Osteoblast (primary cell): ENCODE measurements around the gene ADCY9. TPM values are rescaled to one million over a fixed set of nuclear protein-coding genes. Genes with fewer than 3 reads are reported as not detected.

Experiments used
- DNase-seq: peaks from one replicate; pipeline ENCODE4 v3.0.0; 2011; ENCODE audit warnings: low spot score, mixed read lengths; ENCODE audit not compliant: insufficient read length; ENCODE audit errors: missing footprints
- H2AFZ ChIP-seq: 2 replicates; pipeline ENCODE4 v1.6.0; 2011; ENCODE audit warnings: mild to moderate bottlenecking, low read length
- H3K27ac ChIP-seq: 2 replicates; pipeline ENCODE4 v1.5.1; 2011; ENCODE audit warnings: mild to moderate bottlenecking, low read depth, low read length, moderate library complexity
- H3K27me3 ChIP-seq: 2 replicates; pipeline ENCODE4 v1.6.0; 2012; ENCODE audit warnings: mild to moderate bottlenecking, control low read depth, inconsistent platforms, low read length, moderate library complexity; ENCODE audit not compliant: insufficient read depth
- H3K36me3 ChIP-seq: 2 replicates; pipeline ENCODE4 v1.5.1; 2011; ENCODE audit warnings: mild to moderate bottlenecking, low read length, control low read depth, moderate library complexity; ENCODE audit not compliant: insufficient read depth
- H3K4me1 ChIP-seq: 2 replicates; pipeline ENCODE4 v1.5.1; 2011; ENCODE audit warnings: mild to moderate bottlenecking, low read length, control low read depth, moderate library complexity; ENCODE audit not compliant: insufficient read depth
- H3K4me2 ChIP-seq: 2 replicates; pipeline ENCODE4 v1.6.0; 2011; ENCODE audit warnings: mild to moderate bottlenecking, low read length; ENCODE audit not compliant: insufficient read depth
- H3K4me3 ChIP-seq: fragments of 200-600 bp; sonication (generic); 3 replicates; pipeline ENCODE4 v1.5.1; 2012; ENCODE audit warnings: mild to moderate bottlenecking, low read length, inconsistent platforms; ENCODE audit not compliant: insufficient read depth
- H3K79me2 ChIP-seq: 2 replicates; pipeline ENCODE4 v1.6.0; 2012; ENCODE audit warnings: mild to moderate bottlenecking, low read length, control low read depth, inconsistent platforms; ENCODE audit not compliant: insufficient read depth
- H3K9me3 ChIP-seq: 2 replicates; pipeline ENCODE4 v1.5.1; 2011; ENCODE audit warnings: low read depth, low read length, control low read depth
- H4K20me1 ChIP-seq: 2 replicates; pipeline ENCODE4 v1.6.0; 2012; ENCODE audit warnings: mild to moderate bottlenecking, low read length, control low read depth; ENCODE audit not compliant: insufficient read depth
- CTCF ChIP-seq: IDR thresholded peaks from 2 replicates; pipeline ENCODE4 v1.5.1; 2011; ENCODE audit warnings: mild to moderate bottlenecking, low read depth, low read length, moderate library complexity; ENCODE audit errors: extremely low read depth
- total RNA-seq: library from RNA; depleted of rRNA; stranded (reverse); fragments of >200 nt; gene quantifications from 2 replicates; pipeline ENCODE4 v1.2.3, GENCODE V29; 2012

ADCY9 gene
- total RNA-seq, 1 donor, result 29.3 TPM

DNA sequence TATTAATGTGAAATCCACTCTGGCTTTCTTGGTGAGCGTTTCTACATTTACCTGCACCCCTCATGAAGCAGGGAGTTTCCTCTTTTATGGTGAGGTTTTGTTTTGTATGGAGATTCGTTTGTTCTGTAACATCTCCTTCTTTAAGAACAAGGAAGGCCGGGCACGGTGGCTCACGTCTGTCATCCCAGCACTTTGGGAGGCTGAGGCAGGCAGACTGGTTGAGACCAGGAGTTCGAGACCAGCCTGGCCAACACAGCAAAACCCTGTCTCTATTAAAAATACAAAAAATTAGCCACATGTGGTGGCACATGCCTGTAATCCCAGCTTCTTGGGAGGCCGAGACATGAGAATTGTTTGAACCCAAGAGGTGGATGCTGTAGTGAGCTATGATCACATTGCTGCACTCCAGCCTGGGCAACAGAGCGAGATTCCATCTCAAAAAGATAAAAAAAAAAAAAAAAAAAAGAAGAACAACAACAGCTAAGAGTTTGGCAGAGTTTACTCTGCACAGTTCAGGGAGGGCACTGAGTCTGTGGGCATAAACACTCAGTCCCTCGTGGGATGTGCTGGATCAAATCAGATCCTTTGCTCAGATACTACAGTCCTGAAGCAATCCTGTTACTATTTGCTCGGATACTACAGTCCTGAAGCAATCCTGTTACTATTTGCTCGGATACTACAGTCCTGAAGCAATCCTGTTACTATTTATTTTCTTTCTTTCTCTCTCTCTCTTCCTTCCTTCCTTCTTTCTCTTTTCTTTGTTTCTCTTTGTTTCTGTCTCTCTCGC, 28.9 kb downstream of the ADCY9 start:
- Histone ChIP-seq H3K36me3 (no peaks in the 10 kb centered on the region), H4K20me1 (peaks cover 9% of the 10 kb centered on the region), H3K27me3 (no peaks in the 10 kb centered on the region), H3K79me2 (peaks cover 23% of the 10 kb centered on the region), H3K4me3 (no peak overlapping the region), H3K4me2 (no peak overlapping the region), H2AFZ (no peak overlapping the region), H3K9me3 (no peaks in the 10 kb centered on the region), H3K27ac (no peak overlapping the region), H3K4me1 (peaks cover 6% of the 10 kb centered on the region)
- no peak for DNase-seq
- TF ChIP-seq CTCF, result no peak

DNA sequence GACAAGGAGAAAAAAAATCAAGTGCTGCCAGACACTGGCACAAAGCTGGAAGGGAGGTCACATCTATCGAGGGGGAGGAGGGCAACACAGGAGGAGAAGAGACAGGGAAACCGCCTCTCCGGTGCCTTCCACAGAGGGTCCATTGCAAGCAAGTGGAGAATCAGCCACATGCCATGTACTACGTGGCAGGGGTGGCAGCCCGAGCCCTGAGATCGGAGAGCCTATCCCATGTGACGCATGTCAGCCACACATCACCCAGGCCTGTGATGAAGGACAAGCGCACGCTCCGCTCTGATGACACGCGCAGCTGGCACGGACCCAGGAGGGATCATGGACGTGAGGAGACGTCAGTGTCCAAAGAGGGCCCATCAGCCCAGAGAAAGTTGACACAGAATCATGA, 30.1 kb downstream of the ADCY9 start:
- Histone ChIP-seq H3K79me2 (peaks cover 21% of the 10 kb centered on the region), H3K4me3 (no peak overlapping the region), H3K27ac (no peak overlapping the region), H3K27me3 (no peaks in the 10 kb centered on the region), H3K36me3 (no peaks in the 10 kb centered on the region), H2AFZ (no peak overlapping the region), H3K4me2 (no peak overlapping the region), H3K4me1 (peaks cover 10% of the 10 kb centered on the region), H3K9me3 (no peaks in the 10 kb centered on the region), H4K20me1 (peaks cover 6% of the 10 kb centered on the region)
- TF ChIP-seq CTCF, result no peak
- DNase-seq, result no peak

DNA sequence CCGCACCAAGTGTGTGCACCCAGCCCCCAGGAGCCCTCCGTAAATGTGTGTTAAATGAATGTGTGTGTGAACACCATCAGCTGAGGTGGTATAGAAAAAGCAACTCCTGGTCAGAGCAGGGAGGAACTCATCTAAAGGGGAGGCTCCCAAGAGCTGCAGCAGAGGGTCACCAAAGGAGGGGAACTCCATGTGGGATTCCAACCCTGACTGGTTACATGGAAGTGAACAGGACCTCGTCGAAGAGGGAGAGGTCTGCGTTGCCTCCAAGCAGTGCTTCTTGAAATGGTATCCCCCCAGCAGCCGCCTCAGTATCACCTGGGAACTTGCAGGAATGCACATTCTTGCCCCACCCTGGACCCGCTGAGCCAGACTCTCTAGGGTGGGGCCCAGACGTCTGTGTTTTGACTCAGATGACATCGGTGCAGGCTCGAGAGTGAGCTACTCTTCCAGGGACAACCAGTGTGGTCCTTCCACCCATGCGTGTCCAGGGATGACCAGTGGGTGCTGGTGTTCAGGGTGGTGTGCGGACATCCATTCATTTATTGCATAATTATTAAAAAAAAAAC, 30.8 kb downstream of the ADCY9 start:
- Histone ChIP-seq H3K4me1 (peaks cover 8% of the 10 kb centered on the region), H3K9me3 (no peaks in the 10 kb centered on the region), H3K36me3 (no peaks in the 10 kb centered on the region), H3K27ac (no peak overlapping the region), H3K4me2 (no peak overlapping the region), H4K20me1 (peaks cover 6% of the 10 kb centered on the region), H2AFZ (no peak overlapping the region), H3K79me2 (peaks cover 22% of the 10 kb centered on the region), H3K27me3 (no peaks in the 10 kb centered on the region), H3K4me3 (no peak overlapping the region)
- no peak for DNase-seq
- TF ChIP-seq CTCF, result no peak

DNA sequence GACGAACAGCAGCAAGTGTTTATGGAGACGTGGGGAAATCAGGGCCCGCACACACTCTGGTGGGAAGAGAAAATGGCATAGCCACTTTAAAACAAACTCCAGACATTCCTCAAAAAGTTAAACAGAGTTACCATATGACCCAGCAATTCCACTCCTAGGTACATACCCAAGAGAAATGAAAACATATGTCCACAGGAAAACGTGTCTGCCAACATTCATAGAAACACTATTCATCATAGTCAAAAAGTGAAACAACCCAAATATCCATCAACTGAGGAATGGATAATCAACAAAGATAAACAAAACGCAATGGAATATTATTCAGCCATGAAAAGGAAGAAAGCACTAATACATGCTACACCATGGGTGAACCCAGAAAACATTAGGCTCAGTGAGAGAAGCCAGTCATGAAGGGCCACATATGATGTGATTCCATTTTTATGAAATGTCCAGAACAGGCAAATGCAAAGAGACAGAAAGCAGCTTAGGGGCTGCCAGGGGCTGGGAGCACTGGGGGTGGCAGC, 32.8 kb downstream of the ADCY9 start:
- Histone ChIP-seq H3K4me3 (no peak overlapping the region), H3K4me2 (no peak overlapping the region), H3K27me3 (no peaks in the 10 kb centered on the region), H3K4me1 (peaks cover 6% of the 10 kb centered on the region), H4K20me1 (peaks cover 4% of the 10 kb centered on the region), H3K27ac (no peak overlapping the region), H3K36me3 (no peaks in the 10 kb centered on the region), H3K79me2 (peaks cover 14% of the 10 kb centered on the region), H3K9me3 (no peaks in the 10 kb centered on the region), H2AFZ (no peak overlapping the region)
- TF ChIP-seq CTCF, result no peak
- DNase-seq, result no peak
